ENCODE results near the gene TSPAN18.

DNA sequence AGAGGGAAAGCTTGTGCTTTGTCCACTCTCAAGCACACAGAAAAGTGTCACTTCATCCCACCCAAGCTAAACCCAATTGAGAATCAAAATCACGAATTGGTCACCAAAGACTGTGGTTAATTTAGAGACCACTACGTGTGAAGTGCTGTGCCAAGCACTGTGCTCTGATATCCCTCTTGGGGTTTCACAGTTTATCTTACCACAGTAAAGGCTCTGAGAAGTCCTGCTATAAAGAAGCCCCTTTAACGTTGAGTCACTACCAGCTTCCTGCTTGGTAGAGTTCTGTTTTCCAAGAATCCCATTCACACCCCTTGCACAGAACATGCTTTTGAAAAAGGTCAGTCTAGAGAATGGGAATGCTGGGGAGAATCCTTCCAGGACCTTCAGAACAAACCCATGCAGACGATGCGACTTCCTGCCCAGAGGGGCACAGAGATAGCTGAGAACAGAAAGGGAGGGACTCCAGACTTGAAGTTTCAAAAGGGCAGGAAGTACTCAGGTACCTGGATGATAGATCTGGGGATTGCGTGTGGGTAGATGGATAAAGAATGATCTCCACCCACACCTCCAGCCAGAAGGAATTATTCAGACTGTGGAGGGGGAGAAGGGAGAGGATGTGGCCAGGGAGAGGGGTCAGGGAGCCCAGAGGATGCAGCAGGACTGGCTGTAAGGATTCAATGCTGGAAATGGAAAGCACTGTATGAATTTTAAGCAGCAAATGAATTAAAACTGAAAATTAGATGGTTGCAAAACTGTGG is 18.1 kb upstream of the TSPAN18 start:
- TF ChIP-seq, protein P1, sequence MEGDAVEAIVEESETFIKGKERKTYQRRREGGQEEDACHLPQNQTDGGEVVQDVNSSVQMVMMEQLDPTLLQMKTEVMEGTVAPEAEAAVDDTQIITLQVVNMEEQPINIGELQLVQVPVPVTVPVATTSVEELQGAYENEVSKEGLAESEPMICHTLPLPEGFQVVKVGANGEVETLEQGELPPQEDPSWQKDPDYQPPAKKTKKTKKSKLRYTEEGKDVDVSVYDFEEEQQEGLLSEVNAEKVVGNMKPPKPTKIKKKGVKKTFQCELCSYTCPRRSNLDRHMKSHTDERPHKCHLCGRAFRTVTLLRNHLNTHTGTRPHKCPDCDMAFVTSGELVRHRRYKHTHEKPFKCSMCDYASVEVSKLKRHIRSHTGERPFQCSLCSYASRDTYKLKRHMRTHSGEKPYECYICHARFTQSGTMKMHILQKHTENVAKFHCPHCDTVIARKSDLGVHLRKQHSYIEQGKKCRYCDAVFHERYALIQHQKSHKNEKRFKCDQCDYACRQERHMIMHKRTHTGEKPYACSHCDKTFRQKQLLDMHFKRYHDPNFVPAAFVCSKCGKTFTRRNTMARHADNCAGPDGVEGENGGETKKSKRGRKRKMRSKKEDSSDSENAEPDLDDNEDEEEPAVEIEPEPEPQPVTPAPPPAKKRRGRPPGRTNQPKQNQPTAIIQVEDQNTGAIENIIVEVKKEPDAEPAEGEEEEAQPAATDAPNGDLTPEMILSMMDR (IDR thresholded peaks at IDR 0.05), result no peak
- no peak for TF ChIP-seq EP300 (IDR thresholded peaks at IDR 0.05)
- TF ChIP-seq POLR2AphosphoS5 (IDR thresholded peaks at IDR 0.05), result no peak
- no peak for TF ChIP-seq POLR2A (IDR thresholded peaks at IDR 0.05)
